CD4-positive, alpha-beta T cell treated with Interleukin-6 for 4 hours (primary cell): ENCODE data around the gene RTL3.

Experiments
- DNase-seq: peaks from one replicate; pipeline ENCODE4 v3.0.0-alpha.2; 2020; ENCODE audit warnings: mixed read lengths

RTL3 gene

DNA sequence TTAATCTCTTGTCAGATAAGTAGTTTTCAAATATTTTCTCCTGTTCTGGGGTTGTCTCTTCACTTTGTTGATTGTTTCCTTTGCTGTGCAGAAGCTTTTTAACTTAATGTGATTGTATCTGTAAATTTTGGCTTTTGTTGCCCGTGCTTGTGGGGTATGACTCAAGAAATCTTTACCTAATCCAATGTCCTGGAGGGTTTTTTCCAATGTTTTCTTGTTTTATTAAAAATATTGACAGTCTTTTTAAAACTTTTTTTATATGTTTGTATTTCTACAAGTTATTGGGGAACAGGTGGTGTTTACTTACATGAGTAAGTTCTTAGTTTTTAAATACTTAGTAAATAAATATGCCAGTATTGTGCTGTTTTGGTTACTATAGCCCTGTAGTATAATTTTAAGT, 44.9 kb downstream of the RTL3 start:
- no peak for DNase-seq
